GM12865 (cell line): ENCODE data around the gene TOR3A.

Experiments used
- DNase-seq: peaks from one replicate; pipeline ENCODE4 v3.0.0; 2010; ENCODE audit warnings: low read depth
- H3K4me3 ChIP-seq: 2 replicates; pipeline ENCODE4 v1.5.1; 2011; ENCODE audit warnings: mild to moderate bottlenecking, low read depth, low read length, control low read depth
- CTCF ChIP-seq: IDR thresholded peaks from 2 replicates; pipeline ENCODE4 v1.5.1; 2011; ENCODE audit warnings: low read length, control low read depth, low read depth, inconsistent platforms; ENCODE audit not compliant: insufficient read depth; ENCODE audit errors: missing control alignments

Gene TOR3A

DNA sequence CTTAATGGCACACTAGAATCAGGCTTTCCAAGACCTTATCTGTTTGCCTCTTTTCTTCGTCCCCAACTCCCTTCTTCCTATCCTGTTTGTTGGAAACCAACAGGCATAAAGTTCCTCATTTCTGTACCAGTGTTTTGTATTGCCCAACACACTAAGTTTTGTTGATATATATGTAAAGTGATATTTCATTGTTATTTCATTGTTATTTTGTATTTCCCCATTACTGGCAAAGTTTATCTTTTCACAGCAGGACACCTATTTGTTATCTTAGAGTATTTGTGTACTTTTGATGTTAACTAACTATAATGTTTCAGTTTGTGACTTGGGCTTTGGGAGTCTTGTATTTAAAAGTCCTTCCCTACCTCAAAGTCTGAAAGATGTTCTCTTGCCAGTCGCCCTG lies 29.1 kb upstream of the TOR3A start:
- DNase-seq = no peak
- H3K4me3 ChIP-seq = no peak overlapping the region
- no peak for TF ChIP-seq CTCF

DNA sequence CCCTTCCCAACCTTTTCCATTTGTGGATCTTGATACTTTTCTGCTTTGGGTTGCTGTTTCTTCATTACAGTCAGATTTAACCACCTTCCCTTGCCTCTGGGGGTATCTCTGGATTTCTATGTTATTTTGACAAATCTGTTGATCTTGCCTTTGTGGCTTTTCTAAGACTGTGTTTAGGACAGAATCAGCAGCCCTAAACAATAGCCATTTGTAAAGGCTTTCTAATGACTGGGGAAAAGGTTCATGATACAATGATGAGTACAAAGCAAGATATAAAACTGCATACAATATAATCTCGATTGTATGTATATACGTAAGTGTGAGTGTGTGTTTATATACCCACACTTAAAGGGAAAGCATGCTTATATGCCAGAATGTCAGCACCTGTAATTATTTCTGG lies 28.4 kb upstream of the TOR3A start:
- no peak for TF ChIP-seq CTCF
- DNase-seq = no peak
- no peak overlapping the region for H3K4me3 ChIP-seq

DNA sequence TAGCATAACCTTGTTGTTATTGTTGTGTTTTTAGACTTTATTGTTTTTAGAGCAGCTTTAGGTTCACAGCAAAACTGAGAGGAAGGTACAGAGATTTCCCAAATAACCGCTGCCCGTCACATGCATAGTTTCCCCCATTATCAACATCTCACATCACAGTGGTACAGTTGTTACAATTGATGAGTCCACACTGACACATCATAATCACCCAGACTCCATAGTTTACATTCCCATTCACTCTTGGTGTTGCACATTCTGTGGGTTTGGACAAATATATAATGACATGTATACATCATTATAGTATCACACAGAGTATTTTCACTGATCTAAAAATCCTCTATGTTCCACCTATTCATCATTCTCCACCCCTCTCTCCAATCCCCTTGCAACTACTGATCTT lies 25.9 kb upstream of the TOR3A start:
- DNase-seq = no peak
- no peak for TF ChIP-seq CTCF
- no peak overlapping the region for H3K4me3 ChIP-seq

- no peak for TF ChIP-seq CTCF
- H3K4me3 ChIP-seq = no peak overlapping the region
- DNase-seq = no peak
Measured at GRCh38 chr1:179058487-179059483, 23.1 kb upstream of the TOR3A start.

DNA sequence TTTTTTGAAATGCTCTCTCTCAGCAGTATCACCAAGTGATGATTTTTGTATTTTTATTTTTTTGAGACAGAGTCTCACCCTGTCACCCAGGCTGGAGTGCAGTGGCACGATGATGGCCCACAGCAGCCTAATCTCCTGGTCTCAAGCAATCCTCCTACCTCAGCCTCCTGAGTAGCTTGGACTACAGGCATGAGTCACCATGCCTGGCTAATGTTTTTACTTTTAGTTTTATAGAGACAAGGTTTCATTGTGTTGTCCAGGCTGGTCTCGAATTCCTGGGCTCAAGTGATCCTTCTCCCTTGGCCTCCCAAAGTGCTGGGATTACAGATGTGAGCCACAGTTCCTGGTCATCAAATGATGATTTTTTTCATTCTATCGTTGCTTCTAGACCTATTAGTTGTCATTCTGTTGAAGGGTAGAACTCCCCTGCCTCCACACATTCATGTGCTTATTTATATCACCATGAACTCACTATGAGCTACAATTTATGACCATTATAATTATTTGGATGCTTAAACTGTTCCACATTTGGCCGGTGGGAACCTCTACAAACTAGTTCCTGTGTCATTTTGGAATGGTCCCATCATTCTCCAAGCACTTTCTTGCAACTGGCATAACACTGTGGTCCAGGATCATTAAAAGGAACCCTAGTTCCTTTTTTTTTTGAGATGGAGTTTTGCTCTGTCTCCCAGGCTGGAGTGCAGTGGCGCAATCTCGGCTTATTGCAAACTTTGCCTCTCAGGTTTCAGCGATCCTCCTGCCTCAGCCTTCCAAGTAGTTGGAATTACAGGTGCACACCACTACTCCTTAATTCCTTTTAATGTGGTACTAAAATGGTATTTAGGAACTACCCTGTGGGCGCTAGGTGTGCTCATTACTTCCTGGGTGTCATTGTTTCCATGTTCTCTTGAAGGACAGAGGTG lies 20.2 kb upstream of the TOR3A start:
- no peak for DNase-seq
- TF ChIP-seq CTCF = no peak
- H3K4me3 ChIP-seq = no peak overlapping the region

GRCh38 chr1:179066471-179066870 lies 15.4 kb upstream of the TOR3A start:
- no peak overlapping the region for H3K4me3 ChIP-seq
- TF ChIP-seq CTCF = no peak

More at GRCh38 chr1:179066471-179066870, 15.4 kb upstream of the TOR3A start:
- DNase-seq = no peak
